ENCODE results near the gene GRK2.
"Not testable (repeated sequence)": the region's sequence is repeated elsewhere in the genome, so short reads cannot be mapped to it uniquely, and the experiment has no call there.

Gene GRK2

GRCh38 chr11:67266449-67267187 lies at the start of gene GRK2:
TSS of gene GRK2 (plus strand) at chr11:67266473. CDS start at chr11:67266700, 227 bp downstream.
- no peak for DNase-seq (ENCODE audit: low spot score)

- DNase-seq (ENCODE audit: low spot score), result no peak
These were observed 38.5 kb upstream of the GRK2 start for GRCh38 chr11:67227726-67228125.

- no peak for DNase-seq (ENCODE audit: low spot score)
These were observed 35.9 kb upstream of the GRK2 start for GRCh38 chr11:67230406-67230805.

GRCh38 chr11:67230886-67231285 lies 35.4 kb upstream of the GRK2 start:
- DNase-seq (ENCODE audit: low spot score), result no peak

- DNase-seq (ENCODE audit: low spot score), result no peak
These were observed 32.6 kb upstream of the GRK2 start for GRCh38 chr11:67233584-67234190.

GRCh38 chr11:67234571-67234970 lies 31.7 kb upstream of the GRK2 start:
- not testable (repeated sequence) for DNase-seq (ENCODE audit: low spot score)

GRCh38 chr11:67237574-67237973 lies 28.7 kb upstream of the GRK2 start:
- no peak for DNase-seq (ENCODE audit: low spot score)

- no peak for DNase-seq (ENCODE audit: low spot score)
These were observed 27.1 kb upstream of the GRK2 start for GRCh38 chr11:67238894-67239782.

GRCh38 chr11:67239783-67240575 lies 26.3 kb upstream of the GRK2 start:
- DNase-seq (ENCODE audit: low spot score), result peak; percentile 98

- peak; percentile 58 for DNase-seq (ENCODE audit: low spot score)
These were observed 25.5 kb upstream of the GRK2 start for GRCh38 chr11:67240576-67241389.

- DNase-seq (ENCODE audit: low spot score), result no peak
These were observed 23.7 kb upstream of the GRK2 start for GRCh38 chr11:67242548-67242947.

- DNase-seq (ENCODE audit: low spot score), result no peak
These were observed 23.2 kb upstream of the GRK2 start for GRCh38 chr11:67243051-67243450.

GRCh38 chr11:67245046-67245445 lies 21.2 kb upstream of the GRK2 start:
- no peak for DNase-seq (ENCODE audit: low spot score)

GRCh38 chr11:67247946-67248550 lies 18.2 kb upstream of the GRK2 start:
- DNase-seq (ENCODE audit: low spot score), result no peak

- DNase-seq (ENCODE audit: low spot score), result no peak
These were observed 17.6 kb upstream of the GRK2 start for GRCh38 chr11:67248653-67249052.

- no peak for DNase-seq (ENCODE audit: low spot score)
These were observed 15.9 kb upstream of the GRK2 start for GRCh38 chr11:67250059-67251043.

GRCh38 chr11:67251841-67252240 lies 14.4 kb upstream of the GRK2 start:
- no peak for DNase-seq (ENCODE audit: low spot score)

- no peak for DNase-seq (ENCODE audit: low spot score)
These were observed 13.4 kb upstream of the GRK2 start for GRCh38 chr11:67252831-67253239.

GRCh38 chr11:67253872-67254624 lies 12.2 kb upstream of the GRK2 start:
- DNase-seq (ENCODE audit: low spot score), result no peak
